Measurements from ENCODE around the gene KCNF1.

KCNF1 gene

DNA sequence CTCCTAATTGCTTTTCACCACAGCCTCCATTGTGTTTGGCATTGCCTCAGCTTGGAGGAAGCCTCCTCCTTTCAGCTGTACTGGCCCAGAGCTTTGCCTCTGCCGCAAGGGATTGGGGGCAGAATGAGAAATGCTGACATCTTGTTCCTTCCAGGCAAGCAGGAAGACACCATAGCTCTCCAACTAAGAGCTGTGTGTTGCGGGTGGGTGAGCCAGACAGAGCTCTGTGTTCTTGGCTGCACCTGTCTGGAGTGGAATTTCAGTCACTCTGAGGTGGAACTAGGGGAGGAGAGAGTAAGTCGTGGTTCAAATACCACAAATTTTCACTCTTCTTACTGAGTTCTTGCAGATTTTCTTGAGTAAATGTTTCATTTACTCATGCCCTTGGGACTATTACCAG is 36.6 kb upstream of the KCNF1 start:
- TF ChIP-seq POLR2A (IDR thresholded peaks at IDR 0.05; ENCODE audit: low read depth, low read length) = no peak
- no peak for DNase-seq (ENCODE audit: insufficient read length, low spot score)
- no peak for FAIRE-seq

DNA sequence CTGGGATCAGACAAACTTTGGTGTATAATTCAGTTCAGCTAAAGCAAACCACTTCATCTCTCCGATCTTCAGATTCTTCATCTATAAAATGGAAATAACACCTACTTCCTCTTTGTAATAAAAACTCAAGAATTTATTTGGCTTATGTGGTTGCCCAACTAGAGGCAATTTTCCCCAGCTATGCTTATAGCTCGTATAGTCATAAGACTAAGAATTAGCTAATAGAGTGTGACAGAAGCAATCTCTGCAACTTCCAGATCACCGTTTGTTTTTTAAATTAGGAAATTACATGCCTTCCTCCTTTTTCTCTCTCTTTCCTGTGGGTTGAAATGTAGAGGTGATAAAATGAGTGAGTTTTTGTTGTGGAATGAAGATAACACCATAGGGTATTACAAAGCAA is 35.3 kb upstream of the KCNF1 start:
- DNase-seq (ENCODE audit: insufficient read length, low spot score) (no peak), FAIRE-seq (no peak)
- TF ChIP-seq POLR2A (IDR thresholded peaks at IDR 0.05; ENCODE audit: low read depth, low read length) = no peak

DNA sequence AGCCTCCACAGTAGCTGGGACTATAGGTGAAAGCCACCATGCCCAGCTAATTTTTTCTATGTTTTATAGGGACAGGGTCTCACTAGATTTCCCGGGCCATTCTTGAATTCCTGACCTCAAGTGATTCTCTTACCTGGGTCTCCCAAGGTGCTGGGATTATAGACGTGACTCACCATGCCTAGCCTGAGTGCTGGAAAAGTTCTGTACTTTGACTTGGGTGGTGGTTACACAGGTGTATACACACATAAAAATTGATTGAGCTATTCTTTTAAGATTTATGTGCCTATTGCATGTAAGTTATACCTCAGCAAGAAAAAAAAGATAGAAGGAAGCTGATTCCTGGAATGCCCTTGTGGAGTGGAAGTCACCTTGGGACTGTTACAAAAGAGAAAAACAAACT is 34.8 kb upstream of the KCNF1 start:
- DNase-seq (ENCODE audit: insufficient read length, low spot score) = no peak
- no peak for FAIRE-seq
- no peak for TF ChIP-seq POLR2A (IDR thresholded peaks at IDR 0.05; ENCODE audit: low read depth, low read length)

DNA sequence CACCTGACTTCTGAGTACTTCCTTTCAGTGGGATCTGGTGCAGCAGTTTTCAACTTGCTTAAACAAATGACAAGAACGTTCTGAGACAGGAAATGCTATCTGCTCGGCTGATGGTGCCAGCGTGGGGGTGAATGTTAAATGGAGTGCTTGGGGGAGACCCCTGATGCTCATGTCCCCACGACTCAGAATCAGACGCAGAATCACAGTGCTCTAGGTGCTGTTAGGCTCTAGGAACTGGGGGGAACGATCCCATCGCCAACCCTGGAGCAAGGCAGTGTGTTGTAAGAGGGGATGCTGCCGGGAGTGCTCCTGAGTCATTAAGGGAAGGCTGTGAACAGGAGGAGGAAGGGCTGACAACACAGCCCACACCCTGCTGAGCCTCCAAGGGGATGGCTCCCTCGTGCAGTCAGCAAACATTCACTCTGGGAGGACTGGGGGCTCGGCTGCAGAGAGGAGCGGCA is 34.1 kb upstream of the KCNF1 start:
- no peak for FAIRE-seq
- DNase-seq (ENCODE audit: insufficient read length, low spot score) = no peak
- TF ChIP-seq POLR2A (IDR thresholded peaks at IDR 0.05; ENCODE audit: low read depth, low read length) = no peak

DNA sequence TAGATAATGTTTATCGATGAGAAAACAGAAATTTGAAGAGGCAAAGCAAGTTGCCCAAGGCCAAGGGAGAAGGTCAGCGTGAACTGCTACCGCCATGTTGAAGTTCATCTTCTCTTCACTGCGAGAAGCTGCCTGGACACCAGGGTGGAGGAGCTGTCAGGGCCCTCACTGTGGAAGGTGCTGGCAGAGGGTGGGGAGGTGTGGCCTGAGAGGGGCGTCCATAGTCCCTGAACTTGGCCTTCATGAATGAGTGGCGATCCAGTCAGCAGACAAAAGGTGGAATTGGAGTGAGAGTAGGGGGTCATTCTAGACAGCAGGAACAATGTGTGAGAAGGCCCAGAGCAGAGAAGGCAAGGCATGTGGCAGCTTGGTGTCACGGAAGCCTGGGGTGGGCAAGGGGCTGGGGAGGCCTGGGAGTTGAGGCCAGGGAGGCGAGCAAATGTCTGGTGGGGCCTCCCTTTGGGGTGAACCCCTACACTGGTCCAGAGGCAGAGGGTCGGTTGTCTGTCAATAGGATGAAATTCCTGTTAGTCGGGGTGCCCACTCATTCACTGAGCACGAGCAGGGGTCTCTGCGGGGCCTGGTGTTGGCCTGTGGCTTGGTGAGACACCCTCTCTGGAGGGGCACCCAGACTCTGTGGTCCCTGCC is 33.3 kb upstream of the KCNF1 start:
- FAIRE-seq = no peak
- no peak for DNase-seq (ENCODE audit: insufficient read length, low spot score)
- TF ChIP-seq POLR2A (IDR thresholded peaks at IDR 0.05; ENCODE audit: low read depth, low read length) = no peak

DNA sequence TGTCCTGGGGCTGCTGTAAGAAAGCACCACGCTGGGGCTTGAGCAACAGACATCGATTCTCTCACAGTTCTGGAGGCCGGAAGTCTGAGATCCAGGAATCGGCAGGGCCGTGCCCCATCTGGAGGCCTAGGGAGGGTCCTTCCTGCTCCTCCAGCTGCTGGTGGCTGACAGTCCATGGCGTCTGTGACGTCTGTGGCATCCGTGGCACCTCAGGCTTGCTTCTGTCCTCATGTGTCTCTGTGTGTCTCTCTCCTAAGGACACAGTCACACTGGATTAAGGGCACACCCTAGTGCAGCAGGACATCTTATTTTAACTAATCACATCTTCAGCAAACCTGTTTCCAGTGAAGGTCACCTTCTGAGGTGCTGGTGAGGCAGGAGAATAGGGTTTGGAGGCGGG is 32.6 kb upstream of the KCNF1 start:
- no peak for TF ChIP-seq POLR2A (IDR thresholded peaks at IDR 0.05; ENCODE audit: low read depth, low read length)
- DNase-seq (ENCODE audit: insufficient read length, low spot score) (no peak), FAIRE-seq (no peak)

DNA sequence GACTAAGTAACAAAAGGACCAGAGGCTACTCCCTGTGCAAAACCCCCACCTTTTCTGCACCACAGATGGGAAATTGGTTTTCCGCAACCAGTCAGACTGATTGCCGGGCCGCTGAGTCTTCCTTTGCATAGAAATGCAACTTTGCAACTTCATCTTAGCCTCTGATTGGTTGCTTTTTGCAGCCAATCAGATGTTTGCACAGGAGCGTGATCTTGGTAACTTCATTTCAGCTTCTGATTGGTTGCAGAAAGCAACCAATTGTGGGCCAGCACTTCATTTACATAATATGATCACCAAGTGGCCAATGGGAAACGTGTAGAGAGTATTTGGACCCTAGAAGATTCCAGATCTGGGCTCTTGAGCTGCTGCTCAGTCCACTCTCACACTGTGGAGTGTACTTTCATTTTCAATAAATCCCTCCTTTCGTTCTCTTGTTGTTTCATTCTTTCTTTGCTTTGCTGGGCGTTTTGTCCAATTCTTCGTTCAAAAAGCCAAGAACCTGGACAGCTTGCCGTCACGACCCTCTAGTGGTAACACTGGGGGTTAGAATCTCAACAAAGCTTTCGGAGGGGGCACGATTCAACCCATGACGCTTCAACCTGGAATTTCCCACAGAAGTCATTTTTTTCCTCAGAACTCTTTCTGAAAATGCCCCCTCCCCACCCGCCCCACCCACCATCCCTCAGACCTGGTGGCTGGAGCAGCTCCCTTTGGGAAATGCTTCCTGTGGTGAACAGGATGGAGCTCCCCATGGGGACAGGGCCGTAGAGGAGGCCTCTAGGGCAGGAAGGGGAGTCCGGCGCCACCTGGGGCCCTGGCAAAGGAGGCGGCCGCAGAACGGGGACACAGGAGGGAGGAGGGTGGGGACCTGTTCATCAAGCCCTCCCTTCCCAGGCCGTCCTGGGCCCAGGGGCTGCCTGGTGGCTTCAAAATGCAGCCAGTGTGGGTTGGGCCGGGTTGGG is 31.8 kb upstream of the KCNF1 start:
- FAIRE-seq (no peak), DNase-seq (ENCODE audit: insufficient read length, low spot score) (no peak)
- TF ChIP-seq POLR2A (IDR thresholded peaks at IDR 0.05; ENCODE audit: low read depth, low read length) = no peak

DNA sequence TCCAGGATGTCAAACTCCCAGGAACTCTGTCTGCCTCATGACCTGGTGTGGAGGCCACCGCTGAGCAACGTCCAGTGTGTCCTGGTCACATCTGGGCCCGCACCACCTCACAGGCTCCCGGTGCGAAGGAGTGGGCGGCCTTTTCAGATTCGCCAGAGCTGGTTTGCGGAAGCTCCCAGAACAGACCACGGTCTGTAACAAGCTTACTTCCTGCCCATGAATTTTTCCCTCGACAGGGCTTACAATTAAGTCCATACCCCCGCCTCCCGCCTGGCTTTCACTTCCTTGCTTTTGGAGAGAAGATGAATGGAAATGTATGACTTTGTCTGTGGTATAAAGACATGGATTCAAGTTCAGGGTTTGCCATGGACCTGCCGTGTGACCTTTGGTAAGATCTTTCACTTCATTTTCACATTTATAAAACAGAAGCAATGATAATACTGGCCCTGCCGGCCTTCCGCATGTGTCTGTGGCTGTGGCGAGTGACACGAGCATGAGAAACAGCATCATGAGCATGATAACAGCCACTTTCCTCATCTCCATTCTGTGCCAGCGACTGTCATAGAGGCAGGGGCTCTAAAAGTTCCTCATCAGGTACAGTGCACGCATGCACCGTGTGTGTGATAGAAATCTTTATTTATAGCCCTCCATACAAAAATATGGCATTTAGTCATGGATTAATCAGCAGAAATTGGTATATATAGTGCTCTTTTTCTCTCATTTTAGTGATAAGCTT is 31.0 kb upstream of the KCNF1 start:
- FAIRE-seq = no peak
- no peak for DNase-seq (ENCODE audit: insufficient read length, low spot score)

DNA sequence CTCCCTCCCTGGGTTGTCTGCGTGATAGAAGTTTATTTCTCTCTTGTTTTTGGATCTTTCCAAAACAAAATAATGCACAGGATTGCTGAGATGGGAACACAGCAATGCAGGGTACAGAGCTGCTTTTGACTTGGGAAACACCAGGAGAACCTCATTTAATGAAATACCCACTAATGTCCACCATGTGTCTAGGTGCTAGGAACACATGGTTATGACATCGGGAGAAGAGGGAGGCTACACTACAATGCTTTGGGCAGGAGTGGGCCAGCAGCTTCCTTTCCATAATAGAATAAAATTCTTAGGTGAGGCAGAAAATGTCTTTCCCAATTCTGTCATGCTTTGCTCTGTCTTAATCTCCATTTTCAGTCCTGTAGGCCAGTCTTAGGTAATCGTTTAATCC is 29.2 kb upstream of the KCNF1 start:
- TF ChIP-seq POLR2A (IDR thresholded peaks at IDR 0.05; ENCODE audit: low read depth, low read length) = no peak
- FAIRE-seq = no peak

More for the DNA sequence above, 31.0 kb upstream of the KCNF1 start:
- no peak for TF ChIP-seq POLR2A (IDR thresholded peaks at IDR 0.05; ENCODE audit: low read depth, low read length)

DNA sequence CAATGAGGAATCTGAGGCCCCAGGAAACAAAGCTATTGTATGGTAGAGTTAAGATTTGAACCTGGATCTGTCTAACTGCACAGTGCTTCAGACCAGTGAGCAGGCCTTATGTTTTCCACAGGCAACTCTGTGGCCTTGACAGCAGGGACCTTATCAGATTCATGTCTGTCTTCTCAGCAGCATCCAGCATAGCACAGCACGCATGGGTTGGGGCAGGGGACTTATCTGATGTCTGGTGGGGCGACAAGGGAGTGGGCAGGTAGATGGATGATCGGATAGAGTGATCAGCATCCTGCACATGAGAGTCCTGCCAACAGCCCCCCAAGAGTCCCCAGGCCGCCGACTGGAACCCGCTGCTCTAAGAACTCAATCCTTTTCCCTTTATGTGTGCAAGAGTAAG is 28.7 kb upstream of the KCNF1 start:
- no peak for TF ChIP-seq POLR2A (IDR thresholded peaks at IDR 0.05; ENCODE audit: low read depth, low read length)
- DNase-seq (ENCODE audit: insufficient read length, low spot score) = no peak
- no peak for FAIRE-seq

More for the DNA sequence above, 29.2 kb upstream of the KCNF1 start:
- DNase-seq (ENCODE audit: insufficient read length, low spot score) = no peak

DNA sequence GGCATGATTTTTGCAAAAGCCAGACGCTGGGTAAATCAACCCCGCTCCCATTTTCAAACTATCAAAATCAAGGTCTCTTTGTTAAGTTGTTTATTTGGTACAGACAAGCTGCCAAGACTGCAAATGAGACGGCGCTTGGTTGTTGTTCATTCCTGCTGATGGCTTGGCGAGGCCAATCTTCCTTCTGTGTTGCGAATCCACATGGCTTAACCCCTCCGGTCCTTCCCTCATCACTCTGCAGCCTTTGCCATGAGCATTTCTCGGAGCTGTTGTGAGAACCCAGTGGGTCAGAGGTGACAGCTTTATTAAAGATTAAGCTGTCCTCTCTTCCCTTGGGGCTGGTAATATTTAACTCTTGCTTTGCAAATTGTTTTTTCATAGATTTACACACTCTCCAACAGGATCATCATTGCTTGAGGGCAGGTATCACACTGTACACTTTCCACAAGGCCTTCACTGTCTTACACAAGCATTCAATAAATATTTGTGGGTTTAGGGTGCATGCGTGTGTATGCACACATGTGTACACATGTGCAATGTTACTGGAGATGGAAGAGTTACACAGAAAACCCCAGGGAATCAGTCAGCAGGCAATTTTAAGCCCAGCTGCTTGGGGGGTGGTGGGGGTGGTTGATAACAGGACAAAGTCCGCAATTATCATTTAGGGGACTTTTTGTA is 27.8 kb upstream of the KCNF1 start:
- DNase-seq (ENCODE audit: insufficient read length, low spot score) (no peak), FAIRE-seq (no peak)
- no peak for TF ChIP-seq POLR2A (IDR thresholded peaks at IDR 0.05; ENCODE audit: low read depth, low read length)

DNA sequence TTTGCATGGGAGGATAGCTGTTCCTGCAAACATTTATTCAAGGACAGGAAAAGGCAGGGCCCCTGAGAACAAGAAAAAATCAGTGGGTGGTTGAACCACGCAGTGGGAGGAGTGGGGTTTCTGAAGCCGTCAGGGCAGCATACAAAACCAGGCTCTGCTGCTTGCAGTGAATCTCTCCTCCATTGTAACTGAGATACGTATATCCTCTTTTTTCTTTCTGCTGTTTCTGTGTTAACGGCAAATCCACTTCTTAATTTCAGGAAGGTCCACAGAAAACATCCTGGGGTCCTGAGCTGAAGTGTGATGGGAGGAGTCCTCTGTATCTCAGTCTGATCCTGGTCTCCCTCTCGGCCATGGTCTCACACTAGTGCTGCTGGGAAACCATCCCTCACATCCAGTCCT is 27.2 kb upstream of the KCNF1 start:
- no peak for FAIRE-seq
- no peak for DNase-seq (ENCODE audit: insufficient read length, low spot score)
- TF ChIP-seq POLR2A (IDR thresholded peaks at IDR 0.05; ENCODE audit: low read depth, low read length) = no peak

DNA sequence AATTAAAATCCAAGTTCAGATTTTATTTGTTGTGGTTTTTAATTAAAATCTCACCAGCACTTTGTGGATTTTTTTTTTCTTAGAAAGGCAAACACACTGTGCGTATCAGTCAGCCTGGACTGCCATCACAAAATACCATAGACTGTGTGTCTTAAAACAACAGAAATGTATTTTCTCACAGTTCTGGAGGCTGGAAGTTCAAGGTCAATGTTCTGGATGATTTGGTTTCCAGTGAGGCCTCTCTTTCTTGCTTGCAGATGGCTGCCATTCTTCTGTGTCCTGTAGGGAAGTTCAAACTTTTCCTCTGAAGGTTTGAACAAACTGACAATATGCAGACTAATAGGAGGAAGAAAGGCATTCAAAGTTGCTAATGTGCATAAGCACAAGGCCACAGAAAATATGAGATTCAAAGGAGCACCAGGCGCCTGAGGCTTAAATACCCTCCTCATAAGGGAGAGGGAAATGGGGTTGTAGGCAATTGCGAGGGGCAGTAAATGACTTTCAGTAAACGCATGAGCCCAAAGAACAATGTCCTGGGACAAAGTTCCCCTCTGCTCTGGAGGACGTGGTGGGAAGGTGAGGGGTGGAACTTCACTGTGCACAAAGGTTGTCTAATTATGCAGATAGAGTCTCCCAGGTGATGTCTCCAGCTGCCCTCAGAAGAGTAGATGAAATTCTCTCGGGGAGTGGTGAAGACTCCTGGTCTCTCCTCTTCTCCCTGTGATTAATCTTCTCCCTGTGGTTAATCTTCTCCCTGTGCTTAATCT is 26.5 kb upstream of the KCNF1 start:
- no peak for TF ChIP-seq POLR2A (IDR thresholded peaks at IDR 0.05; ENCODE audit: low read depth, low read length)
- FAIRE-seq (no peak), DNase-seq (ENCODE audit: insufficient read length, low spot score) (no peak)
